Measurements from ENCODE around the gene EMILIN3.

EMILIN3 gene

GRCh38 chr20:41362748-41363140 is 3.9 kb downstream of the EMILIN3 start:
- Histone ChIP-seq H3K4me3 (IDR thresholded peaks at IDR 0.05; ENCODE audit: insufficient read depth, low read depth, low read length) (no peak overlapping the region), H3K9ac (no peak overlapping the region), H3K27me3 (ENCODE audit: insufficient read depth, low read depth) (no peaks in the 10 kb centered on the region), H3K36me3 (ENCODE audit: insufficient read depth) (no peaks in the 10 kb centered on the region), H3K4me2 (no peak overlapping the region), H2AFZ (ENCODE audit: low read depth) (no peak overlapping the region), H4K20me1 (ENCODE audit: insufficient read depth) (no peaks in the 10 kb centered on the region), H3K27ac (no peak overlapping the region), H3K79me2 (ENCODE audit: insufficient read depth, low read depth) (no peaks in the 10 kb centered on the region), H3K4me1 (ENCODE audit: low read depth, poor library complexity, severe bottlenecking) (no peaks in the 10 kb centered on the region)
- no peak for TF ChIP-seq CTCF (conservative IDR thresholded peaks at IDR 0.05; ENCODE audit: low read depth, low read length)

- Histone ChIP-seq H3K4me2 (no peak overlapping the region), H3K36me3 (ENCODE audit: insufficient read depth) (no peaks in the 10 kb centered on the region), H3K9ac (no peak overlapping the region), H3K79me2 (ENCODE audit: insufficient read depth, low read depth) (no peaks in the 10 kb centered on the region), H2AFZ (ENCODE audit: low read depth) (no peak overlapping the region), H3K27ac (no peak overlapping the region), H3K4me1 (ENCODE audit: low read depth, poor library complexity, severe bottlenecking) (no peaks in the 10 kb centered on the region), H4K20me1 (ENCODE audit: insufficient read depth) (no peaks in the 10 kb centered on the region), H3K4me3 (IDR thresholded peaks at IDR 0.05; ENCODE audit: insufficient read depth, low read depth, low read length) (no peak overlapping the region), H3K27me3 (ENCODE audit: insufficient read depth, low read depth) (no peaks in the 10 kb centered on the region)
- TF ChIP-seq CTCF (conservative IDR thresholded peaks at IDR 0.05; ENCODE audit: low read depth, low read length), result no peak
These were observed 4.6 kb downstream of the EMILIN3 start for GRCh38 chr20:41361757-41362747.

- Histone ChIP-seq H4K20me1 (ENCODE audit: insufficient read depth) (no peaks in the 10 kb centered on the region), H3K4me3 (IDR thresholded peaks at IDR 0.05; ENCODE audit: insufficient read depth, low read depth, low read length) (no peak overlapping the region), H3K79me2 (ENCODE audit: insufficient read depth, low read depth) (no peaks in the 10 kb centered on the region), H3K27ac (no peak overlapping the region), H2AFZ (ENCODE audit: low read depth) (no peak overlapping the region), H3K27me3 (ENCODE audit: insufficient read depth, low read depth) (no peaks in the 10 kb centered on the region), H3K4me2 (no peak overlapping the region), H3K36me3 (ENCODE audit: insufficient read depth) (no peaks in the 10 kb centered on the region), H3K4me1 (ENCODE audit: low read depth, poor library complexity, severe bottlenecking) (no peaks in the 10 kb centered on the region), H3K9ac (no peak overlapping the region)
- TF ChIP-seq CTCF (conservative IDR thresholded peaks at IDR 0.05; ENCODE audit: low read depth, low read length), result no peak
These were observed 5.5 kb downstream of the EMILIN3 start for GRCh38 chr20:41360831-41361756.

GRCh38 chr20:41359541-41360011 is 7.0 kb downstream of the EMILIN3 start:
- Histone ChIP-seq H4K20me1 (ENCODE audit: insufficient read depth) (no peaks in the 10 kb centered on the region), H3K79me2 (ENCODE audit: insufficient read depth, low read depth) (no peaks in the 10 kb centered on the region), H2AFZ (ENCODE audit: low read depth) (no peak overlapping the region), H3K4me1 (ENCODE audit: low read depth, poor library complexity, severe bottlenecking) (no peaks in the 10 kb centered on the region), H3K9ac (no peak overlapping the region), H3K36me3 (ENCODE audit: insufficient read depth) (no peaks in the 10 kb centered on the region), H3K4me3 (IDR thresholded peaks at IDR 0.05; ENCODE audit: insufficient read depth, low read depth, low read length) (no peak overlapping the region), H3K27me3 (ENCODE audit: insufficient read depth, low read depth) (no peaks in the 10 kb centered on the region), H3K27ac (no peak overlapping the region), H3K4me2 (no peak overlapping the region)
- no peak for TF ChIP-seq CTCF (conservative IDR thresholded peaks at IDR 0.05; ENCODE audit: low read depth, low read length)
